HL-60 (cell line): ENCODE data around the gene MINDY3.

Source experiments
- DNase-seq, 2 experiments: peaks; one replicate each; pipeline ENCODE4 v3.0.0-alpha.2; 2010 to 2020; ENCODE audit warnings: low read depth in 1 of 2, low spot score in 1 of 2
- H3K27ac ChIP-seq: fragments of 250-450 bp; sonication (Bioruptor Pico); replicated peaks from 2 replicates; pipeline ENCODE4 v1.5.1; 2020; ENCODE audit warnings: mild to moderate bottlenecking, moderate library complexity
- H3K27me3 ChIP-seq: fragments of 250-450 bp; sonication (Bioruptor Pico); 2 replicates; pipeline ENCODE4 v1.5.1; 2021; ENCODE audit warnings: mild to moderate bottlenecking, moderate library complexity; ENCODE audit not compliant: insufficient read depth, poor library complexity, severe bottlenecking
- H3K4me3 ChIP-seq: replicated peaks from 2 replicates; pipeline ENCODE4 v1.5.1; 2011; ENCODE audit warnings: mild to moderate bottlenecking, control low read depth, low read length; ENCODE audit not compliant: insufficient read depth
- GABPA ChIP-seq: IDR thresholded peaks from 2 replicates; pipeline ENCODE4 v1.6.1; 2012; ENCODE audit warnings: low read depth
- POLR2AphosphoS5 ChIP-seq: IDR thresholded peaks from 2 replicates; pipeline ENCODE4 v1.6.1; 2012; ENCODE audit warnings: low read depth
- SPI1 ChIP-seq: IDR thresholded peaks from 2 replicates; pipeline ENCODE4 v1.6.1; 2012; ENCODE audit warnings: low read depth, mild to moderate bottlenecking, borderline replicate concordance
- TF ChIP-seq, protein P1 (sequence below): IDR thresholded peaks from one replicate; pipeline ENCODE4 v1.5.1; 2011; ENCODE audit warnings: low read length, control low read depth, inconsistent platforms; ENCODE audit not compliant: insufficient read depth
- TF ChIP-seq, protein P2 (sequence below): IDR thresholded peaks from 2 replicates; pipeline ENCODE4 v1.6.1; 2012; ENCODE audit warnings: low read depth; ENCODE audit not compliant: insufficient replicate concordance

MINDY3 gene

DNA sequence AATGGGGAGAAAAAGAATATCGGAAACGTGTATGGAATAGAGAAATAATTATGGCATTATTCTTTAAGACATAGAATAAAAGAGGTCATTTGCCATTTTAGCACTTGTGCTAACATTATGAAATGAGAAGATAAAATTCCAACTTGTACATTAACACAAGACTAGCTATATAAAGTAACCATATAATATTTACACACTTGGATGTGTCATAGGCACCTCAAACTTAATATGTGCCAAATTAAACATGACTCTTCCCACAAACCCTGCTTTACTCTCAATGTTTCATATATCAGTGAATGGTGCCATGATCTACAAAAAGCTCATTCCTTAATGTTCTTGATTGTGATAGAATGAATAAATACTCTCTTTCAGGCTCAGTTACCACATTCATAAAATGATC lies 4.1 kb upstream of the MINDY3 start:
- no peak for DNase-seq
- H3K27me3 ChIP-seq = no peaks in the 10 kb centered on the region
- no peak for TF ChIP-seq GABPA

DNA sequence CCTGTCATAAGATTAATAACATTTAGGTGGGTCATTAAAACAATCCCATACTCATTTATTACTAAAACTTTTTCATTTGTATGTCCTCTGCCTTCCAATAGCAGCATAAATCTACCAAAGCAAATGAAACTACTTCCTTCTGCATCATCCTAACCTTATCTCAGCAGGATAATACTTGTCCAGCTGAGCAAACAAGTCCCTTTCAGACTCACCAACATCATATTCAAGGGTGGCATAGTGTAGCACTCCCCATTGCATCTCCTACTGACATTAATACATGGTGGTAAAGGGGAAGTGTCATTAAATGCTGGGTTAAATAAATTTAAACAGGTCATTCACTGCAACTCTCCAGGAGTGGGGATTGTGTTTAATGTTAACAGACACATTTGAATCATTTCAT lies 3.4 kb upstream of the MINDY3 start:
- H3K4me3 ChIP-seq = no peak overlapping the region
- DNase-seq = no peak
- TF ChIP-seq POLR2AphosphoS5 (no peak), SPI1 (no peak), GABPA (no peak)
- TF ChIP-seq, protein P1, sequence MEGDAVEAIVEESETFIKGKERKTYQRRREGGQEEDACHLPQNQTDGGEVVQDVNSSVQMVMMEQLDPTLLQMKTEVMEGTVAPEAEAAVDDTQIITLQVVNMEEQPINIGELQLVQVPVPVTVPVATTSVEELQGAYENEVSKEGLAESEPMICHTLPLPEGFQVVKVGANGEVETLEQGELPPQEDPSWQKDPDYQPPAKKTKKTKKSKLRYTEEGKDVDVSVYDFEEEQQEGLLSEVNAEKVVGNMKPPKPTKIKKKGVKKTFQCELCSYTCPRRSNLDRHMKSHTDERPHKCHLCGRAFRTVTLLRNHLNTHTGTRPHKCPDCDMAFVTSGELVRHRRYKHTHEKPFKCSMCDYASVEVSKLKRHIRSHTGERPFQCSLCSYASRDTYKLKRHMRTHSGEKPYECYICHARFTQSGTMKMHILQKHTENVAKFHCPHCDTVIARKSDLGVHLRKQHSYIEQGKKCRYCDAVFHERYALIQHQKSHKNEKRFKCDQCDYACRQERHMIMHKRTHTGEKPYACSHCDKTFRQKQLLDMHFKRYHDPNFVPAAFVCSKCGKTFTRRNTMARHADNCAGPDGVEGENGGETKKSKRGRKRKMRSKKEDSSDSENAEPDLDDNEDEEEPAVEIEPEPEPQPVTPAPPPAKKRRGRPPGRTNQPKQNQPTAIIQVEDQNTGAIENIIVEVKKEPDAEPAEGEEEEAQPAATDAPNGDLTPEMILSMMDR = no peak
- TF ChIP-seq, protein P2, sequence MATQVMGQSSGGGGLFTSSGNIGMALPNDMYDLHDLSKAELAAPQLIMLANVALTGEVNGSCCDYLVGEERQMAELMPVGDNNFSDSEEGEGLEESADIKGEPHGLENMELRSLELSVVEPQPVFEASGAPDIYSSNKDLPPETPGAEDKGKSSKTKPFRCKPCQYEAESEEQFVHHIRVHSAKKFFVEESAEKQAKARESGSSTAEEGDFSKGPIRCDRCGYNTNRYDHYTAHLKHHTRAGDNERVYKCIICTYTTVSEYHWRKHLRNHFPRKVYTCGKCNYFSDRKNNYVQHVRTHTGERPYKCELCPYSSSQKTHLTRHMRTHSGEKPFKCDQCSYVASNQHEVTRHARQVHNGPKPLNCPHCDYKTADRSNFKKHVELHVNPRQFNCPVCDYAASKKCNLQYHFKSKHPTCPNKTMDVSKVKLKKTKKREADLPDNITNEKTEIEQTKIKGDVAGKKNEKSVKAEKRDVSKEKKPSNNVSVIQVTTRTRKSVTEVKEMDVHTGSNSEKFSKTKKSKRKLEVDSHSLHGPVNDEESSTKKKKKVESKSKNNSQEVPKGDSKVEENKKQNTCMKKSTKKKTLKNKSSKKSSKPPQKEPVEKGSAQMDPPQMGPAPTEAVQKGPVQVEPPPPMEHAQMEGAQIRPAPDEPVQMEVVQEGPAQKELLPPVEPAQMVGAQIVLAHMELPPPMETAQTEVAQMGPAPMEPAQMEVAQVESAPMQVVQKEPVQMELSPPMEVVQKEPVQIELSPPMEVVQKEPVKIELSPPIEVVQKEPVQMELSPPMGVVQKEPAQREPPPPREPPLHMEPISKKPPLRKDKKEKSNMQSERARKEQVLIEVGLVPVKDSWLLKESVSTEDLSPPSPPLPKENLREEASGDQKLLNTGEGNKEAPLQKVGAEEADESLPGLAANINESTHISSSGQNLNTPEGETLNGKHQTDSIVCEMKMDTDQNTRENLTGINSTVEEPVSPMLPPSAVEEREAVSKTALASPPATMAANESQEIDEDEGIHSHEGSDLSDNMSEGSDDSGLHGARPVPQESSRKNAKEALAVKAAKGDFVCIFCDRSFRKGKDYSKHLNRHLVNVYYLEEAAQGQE = no peak
- H3K27ac ChIP-seq = no peak overlapping the region
- H3K27me3 ChIP-seq = no peaks in the 10 kb centered on the region

More for the DNA sequence above, 4.1 kb upstream of the MINDY3 start:
- no peak overlapping the region for H3K27ac ChIP-seq
- H3K4me3 ChIP-seq = no peak overlapping the region

DNA sequence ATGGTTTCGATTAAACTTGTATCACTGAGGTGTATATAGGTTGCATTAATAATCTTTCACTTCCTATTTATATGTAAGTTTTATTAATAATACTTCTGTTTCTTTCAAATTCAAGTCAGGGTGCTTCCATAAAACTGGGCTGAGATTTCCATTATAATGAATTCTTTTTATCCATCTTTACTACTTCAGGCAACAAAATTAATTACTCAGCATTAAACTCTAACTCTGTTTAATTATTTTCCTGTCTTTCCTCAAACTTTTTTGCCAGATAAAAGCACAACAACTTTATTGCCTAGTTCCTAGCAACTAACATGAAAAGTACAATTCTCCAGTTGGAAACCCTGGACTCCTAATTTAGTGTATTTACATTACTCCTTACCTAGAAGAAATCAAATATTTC lies 3.0 kb upstream of the MINDY3 start:
- Histone ChIP-seq H3K4me3 (no peak overlapping the region), H3K27ac (no peak overlapping the region), H3K27me3 (no peaks in the 10 kb centered on the region)
- no peak for DNase-seq
- TF ChIP-seq, protein P2 = no peak
- no peak for TF ChIP-seq SPI1
- TF ChIP-seq POLR2AphosphoS5 = no peak
- no peak for TF ChIP-seq GABPA
- TF ChIP-seq, protein P1 = no peak

DNA sequence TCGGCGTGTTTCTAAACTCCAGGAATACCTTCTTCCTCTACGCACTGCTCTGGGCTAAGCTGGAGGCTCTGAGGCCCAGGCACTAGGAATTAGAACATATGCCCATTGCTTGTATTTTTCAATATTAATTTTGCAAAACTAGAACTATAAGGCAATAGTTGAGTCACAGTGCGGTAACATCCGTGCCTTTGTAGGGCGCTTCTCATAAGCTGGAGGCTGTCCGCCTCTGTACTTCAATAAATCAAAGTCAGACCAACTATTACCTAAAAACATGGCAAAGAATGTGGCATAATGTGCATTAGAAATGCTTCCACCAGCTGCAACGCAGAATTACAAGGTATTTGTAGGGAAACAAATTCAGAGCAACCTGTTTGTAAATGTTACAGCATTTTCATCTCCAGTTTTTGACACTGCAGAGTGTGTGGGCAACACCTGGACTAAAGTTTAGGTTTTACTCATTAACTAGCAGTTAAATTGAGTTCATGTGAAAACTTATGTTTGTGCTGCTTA lies 440 bp upstream of the MINDY3 start:
- TF ChIP-seq, protein P2 = no peak
- no peak for TF ChIP-seq POLR2AphosphoS5
- no peak; the same call in 1 of the 2 replicates for TF ChIP-seq GABPA
- TF ChIP-seq, protein P1 = no peak
- no peak for TF ChIP-seq SPI1
- Histone ChIP-seq H3K27me3 (no peaks in the 10 kb centered on the region), H3K27ac (peak overlapping the region; percentile 60), H3K4me3 (peak overlapping the region; percentile 79)
- DNase-seq = no peak
